ENCODE data around the gene APBB2. TPM values are rescaled to one million over a fixed set of nuclear protein-coding genes. Genes with fewer than 3 reads are reported as not detected.

Gene APBB2
- total and polyA plus RNA-seq, 2 donors (not counting 1 experiment from before 2014, with no cell fraction given), result 4.4 to 15.8 TPM

DNA sequence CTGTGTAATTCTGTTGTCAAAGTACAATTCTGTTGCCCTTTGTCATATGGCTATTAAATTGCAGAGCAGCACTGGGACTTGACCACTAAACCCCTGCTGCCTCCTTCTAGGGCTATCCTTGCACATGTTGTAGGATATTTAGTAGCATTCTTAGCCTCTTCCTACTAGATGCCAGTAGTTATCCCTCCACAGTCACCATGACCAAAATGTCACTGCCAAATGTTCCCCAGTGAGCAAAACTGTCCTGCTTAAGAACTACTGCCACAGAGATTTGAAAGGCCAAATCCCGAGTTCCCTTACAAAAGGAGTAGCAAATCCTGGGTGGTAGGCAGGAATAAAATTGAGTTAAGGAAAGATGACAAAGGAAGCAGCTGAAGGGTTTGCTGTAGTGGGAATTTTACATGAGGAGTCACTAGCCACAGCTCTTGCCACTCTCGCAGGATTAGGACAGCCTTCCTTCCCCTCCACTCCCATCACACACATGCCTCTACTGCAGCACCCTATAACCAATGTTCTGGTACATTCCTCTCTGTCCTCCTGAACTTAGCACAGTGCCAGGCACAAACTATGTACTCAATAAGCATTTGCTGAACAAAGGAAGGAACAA lies 8.4 kb downstream of the APBB2 start:
- no peaks in the 10 kb centered on the region for H3K36me3 ChIP-seq (replicated peaks in 1 of 2; ENCODE audit: control extremely low read depth in 1 of 2, control insufficient read depth in 1 of 2, extremely low read depth in 1 of 2, insufficient read depth in 2 of 2, low read length in 1 of 2)
- no peaks in the 10 kb centered on the region for H4K20me1 ChIP-seq (ENCODE audit: control insufficient read depth, insufficient read depth, low read length, poor library complexity, severe bottlenecking)
- no peak overlapping the region for H3K9ac ChIP-seq (ENCODE audit: low read length)
- no peak overlapping the region for H3K4me3 ChIP-seq (ENCODE audit: control extremely low read depth in 1 of 5, extremely low read depth in 1 of 5, insufficient read depth in 1 of 5, low read depth in 2 of 5, low read length in 4 of 5)
- H3K27ac Mint-ChIP-seq, result no peak overlapping the region
- H3K4me1 ChIP-seq (ENCODE audit: control insufficient read depth in 2 of 2, insufficient read depth in 2 of 2, low read length in 2 of 2), result no peaks in the 10 kb centered on the region
- H3K4me2 ChIP-seq (replicated peaks; ENCODE audit: low read depth, low read length, poor library complexity, severe bottlenecking), result no peak overlapping the region
- H3K27me3 Mint-ChIP-seq, result peaks cover 26% of the 10 kb centered on the region
- TF ChIP-seq EZH2 (IDR thresholded peaks at IDR 0.05; ENCODE audit: borderline replicate concordance, insufficient read depth, low read depth, low read length, poor library complexity, severe bottlenecking), result no peak
- TF ChIP-seq, protein P1, sequence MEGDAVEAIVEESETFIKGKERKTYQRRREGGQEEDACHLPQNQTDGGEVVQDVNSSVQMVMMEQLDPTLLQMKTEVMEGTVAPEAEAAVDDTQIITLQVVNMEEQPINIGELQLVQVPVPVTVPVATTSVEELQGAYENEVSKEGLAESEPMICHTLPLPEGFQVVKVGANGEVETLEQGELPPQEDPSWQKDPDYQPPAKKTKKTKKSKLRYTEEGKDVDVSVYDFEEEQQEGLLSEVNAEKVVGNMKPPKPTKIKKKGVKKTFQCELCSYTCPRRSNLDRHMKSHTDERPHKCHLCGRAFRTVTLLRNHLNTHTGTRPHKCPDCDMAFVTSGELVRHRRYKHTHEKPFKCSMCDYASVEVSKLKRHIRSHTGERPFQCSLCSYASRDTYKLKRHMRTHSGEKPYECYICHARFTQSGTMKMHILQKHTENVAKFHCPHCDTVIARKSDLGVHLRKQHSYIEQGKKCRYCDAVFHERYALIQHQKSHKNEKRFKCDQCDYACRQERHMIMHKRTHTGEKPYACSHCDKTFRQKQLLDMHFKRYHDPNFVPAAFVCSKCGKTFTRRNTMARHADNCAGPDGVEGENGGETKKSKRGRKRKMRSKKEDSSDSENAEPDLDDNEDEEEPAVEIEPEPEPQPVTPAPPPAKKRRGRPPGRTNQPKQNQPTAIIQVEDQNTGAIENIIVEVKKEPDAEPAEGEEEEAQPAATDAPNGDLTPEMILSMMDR (IDR thresholded peaks at IDR 0.05), result no peak
- no peaks in the 10 kb centered on the region for H3K4me1 Mint-ChIP-seq
- H3K27me3 ChIP-seq (replicated peaks in 1 of 4; ENCODE audit: control extremely low read depth in 1 of 4, control insufficient read depth in 3 of 4, insufficient read depth in 4 of 4, low read length in 3 of 4), result peaks cover 0 to 9% (median 0%) of the 10 kb centered on the region in 4 experiments
- H3K79me2 ChIP-seq (ENCODE audit: control insufficient read depth, insufficient read depth, low read length), result no peaks in the 10 kb centered on the region
- ChIA-PET POLR2A (no interaction called here), CTCF (no interaction called here)
- no peak overlapping the region for H3K27ac ChIP-seq (ENCODE audit: low read length in 2 of 2)
- 100% methylated on average over 1 of the region's 2 CpGs for WGBS (ENCODE audit: insufficient coverage)
- H3K4me3 Mint-ChIP-seq, result no peak overlapping the region
- intact Hi-C loops (cut with micrococcal nuclease), result no loop called here
- no peak overlapping the region for H2AFZ ChIP-seq (ENCODE audit: insufficient read depth, low read depth, low read length, poor library complexity, severe bottlenecking)
- DNase-seq (no peak), ATAC-seq (ENCODE audit: low read depth) (no peak)
- H3K9me3 Mint-ChIP-seq (ENCODE audit: insufficient read depth), result no peaks in the 10 kb centered on the region
- H3K9me3 ChIP-seq (ENCODE audit: control extremely low read depth in 1 of 3, control insufficient read depth in 2 of 3, insufficient read depth in 1 of 3, low read length in 2 of 3), result no peaks in the 10 kb centered on the region

GRCh38 chr4:41205130-41205529 lies 9.2 kb downstream of the APBB2 start:
- intact Hi-C loops (cut with micrococcal nuclease), result no loop called here
- TF ChIP-seq, protein P1 (IDR thresholded peaks at IDR 0.05), result no peak
- no peak for TF ChIP-seq EZH2 (IDR thresholded peaks at IDR 0.05; ENCODE audit: borderline replicate concordance, insufficient read depth, low read depth, low read length, poor library complexity, severe bottlenecking)
- POLR2A ChIA-PET, result no interaction called here
- H3K4me3 Mint-ChIP-seq, result no peak overlapping the region
- no peaks in the 10 kb centered on the region for H3K4me1 Mint-ChIP-seq
- no peak overlapping the region for H2AFZ ChIP-seq (ENCODE audit: insufficient read depth, low read depth, low read length, poor library complexity, severe bottlenecking)
- ATAC-seq (ENCODE audit: low read depth) (no peak), DNase-seq (no peak)
- no peak overlapping the region for H3K9ac ChIP-seq (ENCODE audit: low read length)
- no peak overlapping the region for H3K27ac Mint-ChIP-seq
- H4K20me1 ChIP-seq (ENCODE audit: control insufficient read depth, insufficient read depth, low read length, poor library complexity, severe bottlenecking), result no peaks in the 10 kb centered on the region
- CTCF ChIA-PET, result interaction anchor here (1.4 kb wide), 1 partner anchor 8 kb away, joined by 4 read pairs; the partner anchor contains the start of gene APBB2
- no peaks in the 10 kb centered on the region for H3K4me1 ChIP-seq (ENCODE audit: control insufficient read depth in 2 of 2, insufficient read depth in 2 of 2, low read length in 2 of 2)
- no peak overlapping the region for H3K4me2 ChIP-seq (replicated peaks; ENCODE audit: low read depth, low read length, poor library complexity, severe bottlenecking)
- H3K27me3 Mint-ChIP-seq, result peaks cover 26% of the 10 kb centered on the region
- H3K4me3 ChIP-seq (ENCODE audit: control extremely low read depth in 1 of 5, extremely low read depth in 1 of 5, insufficient read depth in 1 of 5, low read depth in 2 of 5, low read length in 4 of 5), result no peak overlapping the region
- H3K79me2 ChIP-seq (ENCODE audit: control insufficient read depth, insufficient read depth, low read length), result no peaks in the 10 kb centered on the region
- no peak overlapping the region for H3K27ac ChIP-seq (ENCODE audit: low read length in 2 of 2)
- no peaks in the 10 kb centered on the region for H3K36me3 ChIP-seq (replicated peaks in 1 of 2; ENCODE audit: control extremely low read depth in 1 of 2, control insufficient read depth in 1 of 2, extremely low read depth in 1 of 2, insufficient read depth in 2 of 2, low read length in 1 of 2)
- no peaks in the 10 kb centered on the region for H3K9me3 Mint-ChIP-seq (ENCODE audit: insufficient read depth)
- H3K9me3 ChIP-seq (ENCODE audit: control extremely low read depth in 1 of 3, control insufficient read depth in 2 of 3, insufficient read depth in 1 of 3, low read length in 2 of 3), result no peaks in the 10 kb centered on the region
- H3K27me3 ChIP-seq (replicated peaks in 1 of 4; ENCODE audit: control extremely low read depth in 1 of 4, control insufficient read depth in 3 of 4, insufficient read depth in 4 of 4, low read length in 3 of 4), result peaks cover 0 to 8% (median 1%) of the 10 kb centered on the region in 4 experiments
- WGBS (ENCODE audit: insufficient coverage), result no CpG with 5 or more reads among the region's 3 CpGs
